Hair follicle dermal papilla cell (primary cell): ENCODE data around the gene OSMR. TPM values are rescaled to one million over a fixed set of nuclear protein-coding genes. Genes with fewer than 3 reads are reported as not detected.

Experiments used
- total RNA-seq: library from RNA; depleted of rRNA; stranded (reverse); fragments of >200 nt; gene quantifications from 2 replicates; pipeline ENCODE4 v1.2.3, GENCODE V29; 2012

OSMR gene
- total RNA-seq = 72.5 and 103 TPM in 2 replicates

GRCh38 chr5:38845526-38846378, at the start of gene OSMR:
Gene OSMR, plus strand, starts transcription at chr5:38846012. Its CDS starts 23,033 bp downstream, at chr5:38869045.

Other genes starting within 250 kb of the OSMR start
- gene RICTOR, start 228.4 kb downstream of the OSMR start, total RNA-seq = 32.7 and 40.1 TPM in 2 replicates